HEK293 (cell line): ENCODE measurements around the gene CD40.

ENCODE experiments used
- CTCF ChIA-PET: fragments of 350-600 bp; formaldehyde crosslinking; extraction: SDS; loops from one replicate; lab custom pipeline; 2021; ENCODE audit warnings: antibody characterized with exemption; lab: Yijun Ruan, JAX
- POLR2A ChIA-PET: fragments of 300-600 bp; formaldehyde crosslinking; extraction: SDS; loops from one replicate; lab custom pipeline; 2020; ENCODE audit warnings: antibody characterized with exemption, inconsistent platforms; lab: Yijun Ruan, JAX
- H3K27ac ChIP-seq: fragments of 200-500 bp; sonication (Bioruptor generic); 2 replicates; pipeline ENCODE4 v1.5.1; 2014; ENCODE audit warnings: low read depth, low read length, control low read depth, inconsistent platforms; ENCODE audit errors: extremely low read depth
- H3K36me3 ChIP-seq, 2 experiments: fragments of 200-500 bp in 1 of 2; sonication (Bioruptor generic) in 1 of 2; 1 replicate in 1 of 2; 2 replicates in 1 of 2; pipeline ENCODE4 v1.5.1; 2014 to 2017; ENCODE audit warnings: inconsistent platforms in 2 of 2, low read length in 2 of 2; ENCODE audit not compliant: control insufficient read depth in 2 of 2, insufficient read depth in 1 of 2
- H3K4me1 ChIP-seq: fragments of 200-500 bp; sonication (Bioruptor generic); 2 replicates; pipeline ENCODE4 v1.5.1; 2014; ENCODE audit warnings: mild to moderate bottlenecking, low read length, inconsistent platforms; ENCODE audit not compliant: control insufficient read depth, insufficient read depth
- H3K4me3 ChIP-seq: 2 replicates; pipeline ENCODE4 v1.5.1; 2011; ENCODE audit warnings: low read depth, mild to moderate bottlenecking, control low read depth, low read length, moderate library complexity
- H3K9me3 ChIP-seq: fragments of 200-500 bp; sonication (Bioruptor generic); 2 replicates; pipeline ENCODE4 v1.5.1; 2014; ENCODE audit warnings: low read depth, low read length, inconsistent platforms; ENCODE audit not compliant: control insufficient read depth, insufficient read depth
- GLI2 ChIP-seq: fragments of 450-650 bp; formaldehyde crosslinking; IDR thresholded peaks from 2 replicates; pipeline ENCODE4; 2017; ENCODE audit warnings: missing biosample characterization, missing genetic modification characterization, low read depth, borderline replicate concordance
- INSM2 ChIP-seq: fragments of 450-650 bp; formaldehyde crosslinking; IDR thresholded peaks from 2 replicates; pipeline ENCODE4 v1.5.1; 2016; ENCODE audit warnings: missing biosample characterization, missing genetic modification characterization
- KLF9 ChIP-seq: fragments of 450-650 bp; formaldehyde crosslinking; IDR thresholded peaks from 2 replicates; pipeline ENCODE4 v1.5.1; 2016; ENCODE audit warnings: missing biosample characterization, missing genetic modification characterization, low read depth
- OVOL3 ChIP-seq: fragments of 450-650 bp; formaldehyde crosslinking; IDR thresholded peaks from 2 replicates; pipeline ENCODE4 v1.5.1; 2016; ENCODE audit warnings: missing biosample characterization, missing genetic modification characterization
- RBAK ChIP-seq: fragments of 450-650 bp; formaldehyde crosslinking; IDR thresholded peaks from 2 replicates; pipeline ENCODE4 v1.5.1; 2016; ENCODE audit warnings: missing biosample characterization, missing genetic modification characterization
- SP7 ChIP-seq: fragments of 450-650 bp; formaldehyde crosslinking; IDR thresholded peaks from 2 replicates; pipeline ENCODE4 v1.5.1; 2016; ENCODE audit warnings: missing biosample characterization, missing genetic modification characterization
- YY2 ChIP-seq: fragments of 450-650 bp; formaldehyde crosslinking; IDR thresholded peaks from 2 replicates; pipeline ENCODE4 v1.5.1; 2016; ENCODE audit warnings: missing biosample characterization, missing genetic modification characterization
- ZFP41 ChIP-seq: fragments of 450-650 bp; formaldehyde crosslinking; IDR thresholded peaks from 2 replicates; pipeline ENCODE4 v1.5.1; 2016; ENCODE audit warnings: missing biosample characterization, missing genetic modification characterization, borderline replicate concordance
- ZNF175 ChIP-seq: fragments of 450-650 bp; formaldehyde crosslinking; IDR thresholded peaks from 2 replicates; pipeline ENCODE4 v1.5.1; 2016; ENCODE audit warnings: missing biosample characterization, missing genetic modification characterization
- ZNF311 ChIP-seq: fragments of 450-650 bp; formaldehyde crosslinking; IDR thresholded peaks from 2 replicates; pipeline ENCODE4 v1.5.1; 2017; ENCODE audit warnings: missing biosample characterization, missing genetic modification characterization, borderline replicate concordance
- ZNF335 ChIP-seq: fragments of 450-650 bp; formaldehyde crosslinking; conservative IDR thresholded peaks from 2 replicates; pipeline ENCODE4 v1.5.1; 2016; ENCODE audit warnings: missing biosample characterization, missing genetic modification characterization
- ZNF394 ChIP-seq: fragments of 450-650 bp; formaldehyde crosslinking; IDR thresholded peaks from 2 replicates; pipeline ENCODE4 v1.5.1; 2016; ENCODE audit warnings: missing biosample characterization, missing genetic modification characterization, mild to moderate bottlenecking, moderate library complexity, borderline replicate concordance
- ZNF548 ChIP-seq: fragments of 450-650 bp; formaldehyde crosslinking; IDR thresholded peaks from 2 replicates; pipeline ENCODE4 v1.5.1; 2016; ENCODE audit warnings: missing biosample characterization, missing genetic modification characterization
- ZNF555 ChIP-seq: fragments of 450-650 bp; formaldehyde crosslinking; conservative IDR thresholded peaks from 2 replicates; pipeline ENCODE4 v1.5.1; 2017; ENCODE audit warnings: missing biosample characterization, mild to moderate bottlenecking, missing genetic modification characterization, inconsistent platforms
- ZNF624 ChIP-seq: fragments of 450-650 bp; formaldehyde crosslinking; IDR thresholded peaks from 2 replicates; pipeline ENCODE4 v1.5.1; 2017; ENCODE audit warnings: missing biosample characterization, missing genetic modification characterization
- TF ChIP-seq, protein P1 (sequence below): fragments of 450-650 bp; formaldehyde crosslinking; IDR thresholded peaks from 2 replicates; pipeline ENCODE4 v1.5.1; 2016; ENCODE audit warnings: missing biosample characterization, missing genetic modification characterization
- TF ChIP-seq, protein P2 (sequence below): IDR thresholded peaks from 2 replicates; pipeline ENCODE4 v1.6.1; 2011; ENCODE audit warnings: mild to moderate bottlenecking, low read depth, low read length, borderline replicate concordance
- TF ChIP-seq, protein P3 (sequence below): fragments of 450-650 bp; formaldehyde crosslinking; IDR thresholded peaks from 2 replicates; pipeline ENCODE4 v1.5.1; 2016; ENCODE audit warnings: missing biosample characterization, missing genetic modification characterization
- TF ChIP-seq, protein P4 (sequence below): fragments of 450-650 bp; formaldehyde crosslinking; IDR thresholded peaks from 2 replicates; pipeline ENCODE4 v1.5.1; 2016; ENCODE audit warnings: missing biosample characterization, missing genetic modification characterization
- TF ChIP-seq, protein P5 (sequence below): fragments of 450-650 bp; formaldehyde crosslinking; IDR thresholded peaks from 2 replicates; pipeline ENCODE4 v1.5.1; 2017; ENCODE audit warnings: missing biosample characterization, missing genetic modification characterization

CD40 gene

DNA sequence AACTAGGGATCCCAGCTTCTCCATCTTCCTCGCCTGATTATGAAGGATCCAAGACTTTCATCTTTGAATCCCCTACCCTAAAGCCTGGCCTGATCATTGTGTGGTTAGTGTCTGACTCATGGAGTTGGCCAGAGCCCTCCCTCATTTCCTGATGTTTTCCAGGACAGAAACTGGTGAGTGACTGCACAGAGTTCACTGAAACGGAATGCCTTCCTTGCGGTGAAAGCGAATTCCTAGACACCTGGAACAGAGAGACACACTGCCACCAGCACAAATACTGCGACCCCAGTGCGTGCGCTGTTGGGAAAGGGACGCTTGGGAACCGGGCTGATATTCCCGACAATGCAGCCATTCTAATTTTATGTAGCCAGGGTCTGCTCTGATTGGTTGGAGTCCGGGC, 4.0 kb downstream of the CD40 start (continued):
- TF ChIP-seq, protein P1, sequence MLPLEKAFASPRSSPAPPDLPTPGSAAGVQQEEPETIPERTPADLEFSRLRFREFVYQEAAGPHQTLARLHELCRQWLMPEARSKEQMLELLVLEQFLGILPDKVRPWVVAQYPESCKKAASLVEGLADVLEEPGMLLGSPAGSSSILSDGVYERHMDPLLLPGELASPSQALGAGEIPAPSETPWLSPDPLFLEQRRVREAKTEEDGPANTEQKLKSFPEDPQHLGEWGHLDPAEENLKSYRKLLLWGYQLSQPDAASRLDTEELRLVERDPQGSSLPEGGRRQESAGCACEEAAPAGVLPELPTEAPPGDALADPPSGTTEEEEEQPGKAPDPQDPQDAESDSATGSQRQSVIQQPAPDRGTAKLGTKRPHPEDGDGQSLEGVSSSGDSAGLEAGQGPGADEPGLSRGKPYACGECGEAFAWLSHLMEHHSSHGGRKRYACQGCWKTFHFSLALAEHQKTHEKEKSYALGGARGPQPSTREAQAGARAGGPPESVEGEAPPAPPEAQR (tag by site-specific recombination) = no peak
- TF ChIP-seq, protein P2, sequence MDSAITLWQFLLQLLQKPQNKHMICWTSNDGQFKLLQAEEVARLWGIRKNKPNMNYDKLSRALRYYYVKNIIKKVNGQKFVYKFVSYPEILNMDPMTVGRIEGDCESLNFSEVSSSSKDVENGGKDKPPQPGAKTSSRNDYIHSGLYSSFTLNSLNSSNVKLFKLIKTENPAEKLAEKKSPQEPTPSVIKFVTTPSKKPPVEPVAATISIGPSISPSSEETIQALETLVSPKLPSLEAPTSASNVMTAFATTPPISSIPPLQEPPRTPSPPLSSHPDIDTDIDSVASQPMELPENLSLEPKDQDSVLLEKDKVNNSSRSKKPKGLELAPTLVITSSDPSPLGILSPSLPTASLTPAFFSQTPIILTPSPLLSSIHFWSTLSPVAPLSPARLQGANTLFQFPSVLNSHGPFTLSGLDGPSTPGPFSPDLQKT = no peak
- no peak for TF ChIP-seq SP7
- no peak for TF ChIP-seq KLF9 (tag by site-specific recombination)

DNA sequence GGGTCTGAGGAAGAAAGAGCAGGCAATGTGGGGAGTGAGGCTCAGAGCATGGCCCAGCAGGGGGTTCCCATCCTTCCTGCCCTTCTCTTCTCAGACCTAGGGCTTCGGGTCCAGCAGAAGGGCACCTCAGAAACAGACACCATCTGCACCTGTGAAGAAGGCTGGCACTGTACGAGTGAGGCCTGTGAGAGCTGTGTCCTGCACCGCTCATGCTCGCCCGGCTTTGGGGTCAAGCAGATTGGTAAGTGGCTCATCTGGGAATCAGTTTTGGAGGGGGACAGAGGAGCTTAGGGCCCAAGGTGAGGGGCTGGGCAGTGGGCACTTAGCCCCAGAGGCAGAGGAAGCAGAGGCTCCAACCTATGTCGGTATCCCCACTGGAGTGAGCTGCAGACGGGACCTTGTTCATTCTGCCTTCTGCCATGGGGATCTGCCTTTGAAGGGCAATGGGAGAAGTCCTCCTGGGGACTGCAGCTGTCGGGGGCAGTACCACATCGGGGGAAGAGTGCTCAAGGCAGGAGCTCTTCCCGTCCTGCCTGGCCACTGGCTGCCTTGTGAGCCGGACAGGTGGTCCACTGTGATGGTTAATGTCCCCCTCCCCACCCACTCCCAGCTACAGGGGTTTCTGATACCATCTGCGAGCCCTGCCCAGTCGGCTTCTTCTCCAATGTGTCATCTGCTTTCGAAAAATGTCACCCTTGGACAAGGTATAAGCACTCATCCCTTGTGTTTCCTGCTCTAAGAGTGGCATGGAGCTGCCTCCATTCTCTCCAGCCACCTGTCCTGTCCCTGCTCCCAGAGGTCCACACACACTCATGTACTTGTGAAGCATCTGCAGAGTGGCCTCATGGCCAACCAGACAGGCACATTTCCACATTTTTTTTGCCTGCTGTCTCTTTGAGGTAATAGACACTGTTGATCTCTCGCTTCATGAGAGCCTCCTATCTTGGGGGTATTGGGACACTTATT, 4.7 kb downstream of the CD40 start:
- no peaks in the 10 kb centered on the region for H3K36me3 ChIP-seq
- H3K9me3 ChIP-seq = no peaks in the 10 kb centered on the region
- TF ChIP-seq ZNF548 (tag by site-specific recombination) (no peak), INSM2 (no peak), ZNF335 (no peak)
- TF ChIP-seq, protein P3, sequence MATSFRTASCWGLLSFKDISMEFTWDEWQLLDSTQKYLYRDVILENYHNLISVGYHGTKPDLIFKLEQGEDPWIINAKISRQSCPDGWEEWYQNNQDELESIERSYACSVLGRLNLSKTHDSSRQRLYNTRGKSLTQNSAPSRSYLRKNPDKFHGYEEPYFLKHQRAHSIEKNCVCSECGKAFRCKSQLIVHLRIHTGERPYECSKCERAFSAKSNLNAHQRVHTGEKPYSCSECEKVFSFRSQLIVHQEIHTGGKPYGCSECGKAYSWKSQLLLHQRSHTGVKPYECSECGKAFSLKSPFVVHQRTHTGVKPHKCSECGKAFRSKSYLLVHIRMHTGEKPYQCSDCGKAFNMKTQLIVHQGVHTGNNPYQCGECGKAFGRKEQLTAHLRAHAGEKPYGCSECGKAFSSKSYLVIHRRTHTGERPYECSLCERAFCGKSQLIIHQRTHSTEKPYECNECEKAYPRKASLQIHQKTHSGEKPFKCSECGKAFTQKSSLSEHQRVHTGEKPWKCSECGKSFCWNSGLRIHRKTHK (tag by site-specific recombination) = no peak
- no peaks in the 10 kb centered on the region for H3K4me1 ChIP-seq
- no peak overlapping the region for H3K27ac ChIP-seq
- no peak overlapping the region for H3K4me3 ChIP-seq
- ChIA-PET POLR2A (no interaction called here), CTCF (interaction anchor here (0.8 to 0.9 kb wide), 2 partner anchors 10 kb away, joined by 3 read pairs; no protein-coding TSS in a partner anchor)

- CTCF ChIA-PET = interaction anchor here (0.8 kb wide), 1 partner anchor 9 kb away, joined by 3 read pairs; no protein-coding TSS in a partner anchor
- H3K27ac ChIP-seq = no peak overlapping the region
- TF ChIP-seq, protein P4, sequence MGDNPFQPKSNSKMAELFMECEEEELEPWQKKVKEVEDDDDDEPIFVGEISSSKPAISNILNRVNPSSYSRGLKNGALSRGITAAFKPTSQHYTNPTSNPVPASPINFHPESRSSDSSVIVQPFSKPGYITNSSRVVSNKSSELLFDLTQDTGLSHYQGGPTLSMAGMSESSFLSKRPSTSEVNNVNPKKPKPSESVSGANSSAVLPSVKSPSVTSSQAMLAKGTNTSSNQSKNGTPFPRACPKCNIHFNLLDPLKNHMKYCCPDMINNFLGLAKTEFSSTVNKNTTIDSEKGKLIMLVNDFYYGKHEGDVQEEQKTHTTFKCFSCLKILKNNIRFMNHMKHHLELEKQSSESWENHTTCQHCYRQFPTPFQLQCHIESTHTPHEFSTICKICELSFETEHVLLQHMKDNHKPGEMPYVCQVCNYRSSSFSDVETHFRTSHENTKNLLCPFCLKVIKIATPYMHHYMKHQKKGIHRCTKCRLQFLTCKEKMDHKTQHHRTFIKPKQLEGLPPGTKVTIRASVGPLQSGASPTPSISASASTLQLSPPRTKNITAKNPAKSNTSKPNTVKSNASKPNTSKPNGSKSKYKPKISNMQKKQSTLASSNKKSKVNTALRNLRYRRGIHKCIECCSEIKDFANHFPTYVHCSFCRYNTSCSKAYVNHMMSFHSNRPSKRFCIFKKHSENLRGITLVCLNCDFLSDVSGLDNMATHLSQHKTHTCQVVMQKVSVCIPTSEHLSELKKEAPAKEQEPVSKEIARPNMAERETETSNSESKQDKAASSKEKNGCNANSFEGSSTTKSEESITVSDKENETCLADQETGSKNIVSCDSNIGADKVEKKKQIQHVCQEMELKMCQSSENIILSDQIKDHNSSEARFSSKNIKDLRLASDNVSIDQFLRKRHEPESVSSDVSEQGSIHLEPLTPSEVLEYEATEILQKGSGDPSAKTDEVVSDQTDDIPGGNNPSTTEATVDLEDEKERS (tag by site-specific recombination) = no peak
- TF ChIP-seq ZNF394 (tag by site-specific recombination) (no peak), ZNF555 (tag by site-specific recombination) (no peak), RBAK (no peak), ZNF175 (tag by site-specific recombination) (no peak), ZFP41 (tag by site-specific recombination) (no peak), ZNF311 (tag by site-specific recombination) (no peak), ZNF624 (tag by site-specific recombination) (no peak), GLI2 (tag by site-specific recombination) (no peak), YY2 (tag by site-specific recombination) (no peak), OVOL3 (no peak)
- TF ChIP-seq, protein P5, sequence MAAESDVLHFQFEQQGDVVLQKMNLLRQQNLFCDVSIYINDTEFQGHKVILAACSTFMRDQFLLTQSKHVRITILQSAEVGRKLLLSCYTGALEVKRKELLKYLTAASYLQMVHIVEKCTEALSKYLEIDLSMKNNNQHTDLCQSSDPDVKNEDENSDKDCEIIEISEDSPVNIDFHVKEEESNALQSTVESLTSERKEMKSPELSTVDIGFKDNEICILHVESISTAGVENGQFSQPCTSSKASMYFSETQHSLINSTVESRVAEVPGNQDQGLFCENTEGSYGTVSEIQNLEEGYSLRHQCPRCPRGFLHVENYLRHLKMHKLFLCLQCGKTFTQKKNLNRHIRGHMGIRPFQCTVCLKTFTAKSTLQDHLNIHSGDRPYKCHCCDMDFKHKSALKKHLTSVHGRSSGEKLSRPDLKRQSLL = no peak
These were observed 5.5 kb downstream of the CD40 start for GRCh38 chr20:46123482-46124245.

More at GRCh38 chr20:46123482-46124245, 5.5 kb downstream of the CD40 start:
- H3K4me1 ChIP-seq = no peaks in the 10 kb centered on the region
- no peaks in the 10 kb centered on the region for H3K9me3 ChIP-seq
- POLR2A ChIA-PET = no interaction called here
- no peak overlapping the region for H3K4me3 ChIP-seq
- H3K36me3 ChIP-seq = no peaks in the 10 kb centered on the region
